HepG2 (cell line): ENCODE results near the gene SPTY2D1. TPM values are rescaled to one million over a fixed set of nuclear protein-coding genes. Genes with fewer than 3 reads are reported as not detected.

Experiments
- AFF4 ChIP-seq: sonication (generic); formaldehyde crosslinking; IDR thresholded peaks from 2 replicates; pipeline ENCODE4 v1.4.0; 2020; ENCODE audit warnings: missing genetic modification reagents
- CEBPZ ChIP-seq: IDR thresholded peaks from 2 replicates; pipeline ENCODE4 v1.6.1; 2012; ENCODE audit warnings: low read length, improper control_type of control experiment
- FOXP1 ChIP-seq, 2 experiments: fragments of 450-650 bp in 1 of 2; IDR thresholded peaks; 2 replicates each; pipeline ENCODE4 v1.6.1; 2017 to 2018; ENCODE audit warnings: antibody characterized with exemption in 1 of 2
- KLF9 ChIP-seq: IDR thresholded peaks from 2 replicates; pipeline ENCODE4 v1.6.1; 2016; ENCODE audit warnings: low read depth
- NBN ChIP-seq: fragments of 450-650 bp; conservative IDR thresholded peaks from 2 replicates; pipeline ENCODE4 v1.6.1; 2017
- RXRA ChIP-seq: sonication (generic); formaldehyde crosslinking; IDR thresholded peaks from 2 replicates; pipeline ENCODE4 v1.5.1; 2020; ENCODE audit warnings: missing genetic modification reagents
- TBP ChIP-seq: sonication (generic); formaldehyde crosslinking; IDR thresholded peaks from 2 replicates; pipeline ENCODE4 v1.5.0; 2020; ENCODE audit warnings: missing genetic modification reagents
- TFE3 ChIP-seq: IDR thresholded peaks from 2 replicates; pipeline ENCODE4 v1.6.1; 2016
- ZMYM2 ChIP-seq: sonication (generic); formaldehyde crosslinking; IDR thresholded peaks from 2 replicates; pipeline ENCODE4 v1.8.0; 2022; ENCODE audit warnings: mild to moderate bottlenecking, missing genetic modification reagents
- ZNF343 ChIP-seq: sonication (generic); formaldehyde crosslinking; IDR thresholded peaks from 2 replicates; pipeline ENCODE4 v1.4.0; 2020; ENCODE audit warnings: mild to moderate bottlenecking, missing genetic modification reagents
- ZNF513 ChIP-seq: sonication (generic); formaldehyde crosslinking; conservative IDR thresholded peaks from 2 replicates; pipeline ENCODE4 v1.5.0; 2020; ENCODE audit warnings: missing genetic modification reagents
- ZNF687 ChIP-seq: sonication (generic); formaldehyde crosslinking; IDR thresholded peaks from 2 replicates; pipeline ENCODE4 v1.5.1; 2020; ENCODE audit warnings: mild to moderate bottlenecking, missing genetic modification reagents, moderate library complexity
- polyA plus RNA-seq, 8 experiments: library from polyadenylated mRNA; depleted of rRNA in 3 of 8; stranded (reverse) in 7 of 8; unstranded in 1 of 8; fragments of >200 nt; fragmentation: Illumina TruSeq in 4 of 8; extraction: Trizol in 4 of 8; gene quantifications; 2 replicates each; pipeline versions ENCODE4 v1.2.1 to v1.2.3, GENCODE V29; 2011 to 2016; ENCODE audit warnings: low read depth in 4 of 8, missing spikeins in 1 of 8, mixed read lengths in 1 of 8; ENCODE audit not compliant: insufficient read depth in 1 of 8
- total RNA-seq, 5 experiments: library from RNA; depleted of rRNA; stranded (reverse); fragments of >200 nt; fragmentation: Illumina TruSeq; extraction: Trizol; gene quantifications; 2 replicates each; pipeline ENCODE4 v1.2.3, GENCODE V29; 2016; ENCODE audit warnings: low read depth in 1 of 5

SPTY2D1 gene
- total and polyA plus RNA-seq, 2 of the 13 experiments (the other 11 are each of a cell fraction or from before 2014, with no cell fraction given): 6.9 to 14.8 TPM

GRCh38 chr11:18634140-18635032 is at the start of gene SPTY2D1 (continued):
- TF ChIP-seq AFF4 (no peak), ZNF687 (peak; percentile 95), ZMYM2 (CRISPR knock-in tag) (peak; percentile 65; the same call in 1 of the 2 replicates), ZNF513 (no peak), CEBPZ (no peak), KLF9 (CRISPR knock-in tag) (peak; percentile 96), TFE3 (CRISPR knock-in tag) (no peak), RXRA (peak; percentile 55; the same call in 1 of the 2 replicates), TBP (0 out of 2 replicates have a peak, but pooled peaks have one; percentile 86), ZNF343 (CRISPR knock-in tag) (peak; percentile 77), NBN (no peak), FOXP1 (IDR thresholded peaks at IDR 0.05) (no peak), FOXP1 (CRISPR knock-in tag; IDR thresholded peaks at IDR 0.05) (no peak)
